Epithelial cell of esophagus (primary cell): ENCODE data around the gene SIRT2.
A peak's percentile ranks its signal among the peaks of the same experiment; 100 is the strongest.

Experiments used
- DNase-seq: peaks from one replicate; pipeline ENCODE4 v3.0.0; 2010; ENCODE audit warnings: low read depth
- H3K4me3 ChIP-seq: 2 replicates; pipeline ENCODE4 v1.5.1; 2011; ENCODE audit warnings: mild to moderate bottlenecking, low read length, control low read depth
- TF ChIP-seq, protein P1 (sequence below): IDR thresholded peaks from 2 replicates; pipeline ENCODE4 v1.5.1; 2011; ENCODE audit warnings: low read depth, mild to moderate bottlenecking, low read length, control low read depth, inconsistent platforms; ENCODE audit not compliant: insufficient read depth; ENCODE audit errors: missing control alignments

SIRT2 gene

DNA sequence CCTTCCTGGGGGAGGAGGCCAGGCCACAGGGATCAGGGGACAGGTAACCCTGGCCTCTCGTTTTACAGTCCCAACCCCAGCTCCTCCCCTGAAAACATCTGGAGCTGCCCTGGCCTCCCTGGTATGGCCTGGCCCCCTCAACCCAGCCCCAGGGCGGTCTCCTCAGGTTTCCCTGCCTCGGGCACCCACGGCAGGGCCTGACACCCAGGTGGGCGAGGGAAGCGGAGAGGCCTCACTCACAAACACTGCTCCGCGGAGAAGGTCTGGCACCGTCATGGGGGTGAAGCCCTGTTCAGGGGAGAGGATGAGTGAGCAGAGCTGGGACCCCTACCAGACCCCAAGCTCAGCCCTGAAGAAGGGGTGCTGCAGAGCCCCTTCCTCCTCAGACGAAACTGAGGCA, 19.1 kb upstream of the SIRT2 start:
- no peak for DNase-seq
- TF ChIP-seq, protein P1, sequence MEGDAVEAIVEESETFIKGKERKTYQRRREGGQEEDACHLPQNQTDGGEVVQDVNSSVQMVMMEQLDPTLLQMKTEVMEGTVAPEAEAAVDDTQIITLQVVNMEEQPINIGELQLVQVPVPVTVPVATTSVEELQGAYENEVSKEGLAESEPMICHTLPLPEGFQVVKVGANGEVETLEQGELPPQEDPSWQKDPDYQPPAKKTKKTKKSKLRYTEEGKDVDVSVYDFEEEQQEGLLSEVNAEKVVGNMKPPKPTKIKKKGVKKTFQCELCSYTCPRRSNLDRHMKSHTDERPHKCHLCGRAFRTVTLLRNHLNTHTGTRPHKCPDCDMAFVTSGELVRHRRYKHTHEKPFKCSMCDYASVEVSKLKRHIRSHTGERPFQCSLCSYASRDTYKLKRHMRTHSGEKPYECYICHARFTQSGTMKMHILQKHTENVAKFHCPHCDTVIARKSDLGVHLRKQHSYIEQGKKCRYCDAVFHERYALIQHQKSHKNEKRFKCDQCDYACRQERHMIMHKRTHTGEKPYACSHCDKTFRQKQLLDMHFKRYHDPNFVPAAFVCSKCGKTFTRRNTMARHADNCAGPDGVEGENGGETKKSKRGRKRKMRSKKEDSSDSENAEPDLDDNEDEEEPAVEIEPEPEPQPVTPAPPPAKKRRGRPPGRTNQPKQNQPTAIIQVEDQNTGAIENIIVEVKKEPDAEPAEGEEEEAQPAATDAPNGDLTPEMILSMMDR = no peak
- no peak overlapping the region for H3K4me3 ChIP-seq

DNA sequence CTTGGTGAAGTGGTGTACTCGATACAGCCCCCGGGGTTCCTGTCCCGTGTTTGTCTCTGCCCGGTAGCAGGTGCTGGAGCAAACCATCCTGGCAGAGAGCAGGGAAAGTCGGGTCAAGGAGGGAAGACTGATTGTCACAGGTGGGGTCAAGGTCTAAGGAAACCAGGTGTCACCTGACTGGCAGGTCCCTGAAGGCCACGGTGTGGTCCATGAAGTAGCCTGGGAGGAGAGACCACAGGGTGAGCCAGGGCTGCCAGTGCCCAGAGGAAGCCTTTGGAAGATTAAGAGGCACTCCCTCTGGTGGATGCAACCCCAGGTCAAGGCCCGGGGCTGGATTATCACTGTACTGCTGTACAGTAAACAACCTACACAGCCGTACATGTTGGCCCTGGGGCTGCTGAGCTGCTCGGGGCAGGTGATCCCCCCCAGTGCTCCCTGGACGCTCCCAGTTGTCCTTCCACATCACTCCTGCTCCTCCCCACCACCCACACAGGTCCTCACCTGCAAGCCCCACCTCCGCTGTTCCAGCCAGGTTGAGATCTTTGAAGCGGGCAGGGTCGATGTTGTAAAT, 18.6 kb upstream of the SIRT2 start:
- H3K4me3 ChIP-seq = no peak overlapping the region
- peak; percentile 17 for DNase-seq
- TF ChIP-seq, protein P1 = peak; percentile 8

DNA sequence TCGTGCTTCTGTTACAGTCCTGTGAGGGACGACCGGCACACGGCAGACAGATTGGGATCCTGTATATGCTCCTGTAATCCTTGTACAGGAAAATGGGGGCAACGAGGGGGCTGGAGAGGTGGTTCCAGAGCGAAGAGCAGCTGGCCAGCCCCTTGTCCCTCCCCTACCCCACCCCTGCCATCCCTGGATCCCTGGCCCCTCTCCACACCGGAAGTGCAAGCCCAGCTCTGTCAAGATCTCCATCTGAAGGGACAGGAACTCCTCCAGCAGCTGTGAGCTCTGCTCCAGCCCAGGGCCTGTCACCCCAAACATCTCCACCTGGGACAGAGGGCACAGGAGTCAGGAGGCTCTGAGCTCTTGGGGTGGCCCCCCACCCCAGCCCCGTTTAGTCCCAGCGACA, 18.1 kb upstream of the SIRT2 start:
- no peak overlapping the region for H3K4me3 ChIP-seq
- TF ChIP-seq, protein P1 = no peak
- DNase-seq = no peak

DNA sequence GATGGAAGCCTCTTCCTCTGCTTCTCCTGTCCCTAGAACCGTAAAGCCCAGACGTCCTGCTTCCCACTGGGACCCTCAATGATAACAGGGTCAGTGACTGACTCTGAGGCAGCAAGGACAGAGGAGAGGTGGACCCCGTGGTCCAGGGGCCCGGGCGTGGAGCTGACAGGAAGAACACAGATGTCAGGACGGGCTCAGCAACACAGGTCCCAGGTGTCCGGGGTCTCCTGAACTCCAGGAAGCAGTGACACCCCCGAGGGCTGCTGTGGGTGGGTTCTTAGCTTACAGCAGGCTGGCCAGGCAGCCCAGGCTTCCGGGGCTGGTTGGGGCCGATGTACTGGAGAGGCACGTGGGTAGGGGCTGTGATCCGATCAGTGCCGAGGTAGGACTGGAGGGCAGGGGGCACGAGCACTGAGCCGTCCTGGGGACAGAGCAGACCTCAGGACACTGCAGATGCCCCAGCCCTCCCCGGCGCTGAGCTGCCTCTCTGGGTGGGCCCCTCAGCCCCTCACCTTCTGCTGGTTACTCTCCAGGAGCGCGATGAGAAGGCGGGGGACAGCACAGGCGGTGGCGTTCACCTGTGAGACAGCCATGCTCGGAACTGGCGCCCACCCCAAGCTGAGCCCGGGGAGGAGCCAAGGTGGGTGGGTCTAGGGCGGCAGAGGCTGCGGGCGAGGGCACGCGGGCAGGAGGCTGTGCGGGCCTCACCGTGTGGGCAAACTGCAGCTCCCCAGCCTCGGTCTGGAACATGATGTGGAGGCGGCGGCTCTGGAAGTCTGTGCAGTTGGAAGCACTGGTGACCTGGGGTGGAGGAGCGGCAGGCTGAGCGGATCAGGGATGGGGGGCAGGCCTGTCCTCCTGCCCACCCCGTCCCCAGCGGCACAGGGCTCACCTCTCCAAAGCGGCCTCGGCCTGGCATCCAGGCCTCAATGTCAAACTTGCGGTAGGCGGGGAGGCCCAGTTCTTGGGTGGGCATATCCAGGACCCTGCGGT, 16.2 kb upstream of the SIRT2 start:
- TF ChIP-seq, protein P1 = no peak
- no peak for DNase-seq
- no peak overlapping the region for H3K4me3 ChIP-seq

DNA sequence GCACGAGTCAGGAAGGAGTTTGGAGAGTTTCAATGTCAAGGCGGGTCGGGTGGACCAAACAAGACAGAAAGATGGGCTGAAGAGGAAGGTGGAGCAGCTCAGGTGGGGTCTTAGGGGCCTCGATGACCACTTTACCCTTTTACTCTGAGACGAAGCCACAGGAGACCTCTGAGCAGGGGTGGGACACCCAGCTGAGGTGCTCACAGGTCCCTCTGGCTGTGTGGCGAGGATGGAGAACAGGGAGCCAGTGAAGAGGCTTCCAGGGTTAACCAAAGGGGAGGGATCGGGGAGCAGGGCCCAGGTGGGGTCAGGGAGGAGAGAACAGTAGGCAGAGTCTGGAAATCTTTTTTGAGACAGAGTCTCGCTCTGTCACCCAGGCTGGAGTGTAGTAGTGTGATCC, 14.5 kb upstream of the SIRT2 start:
- TF ChIP-seq, protein P1 = no peak
- DNase-seq = no peak
- no peak overlapping the region for H3K4me3 ChIP-seq

DNA sequence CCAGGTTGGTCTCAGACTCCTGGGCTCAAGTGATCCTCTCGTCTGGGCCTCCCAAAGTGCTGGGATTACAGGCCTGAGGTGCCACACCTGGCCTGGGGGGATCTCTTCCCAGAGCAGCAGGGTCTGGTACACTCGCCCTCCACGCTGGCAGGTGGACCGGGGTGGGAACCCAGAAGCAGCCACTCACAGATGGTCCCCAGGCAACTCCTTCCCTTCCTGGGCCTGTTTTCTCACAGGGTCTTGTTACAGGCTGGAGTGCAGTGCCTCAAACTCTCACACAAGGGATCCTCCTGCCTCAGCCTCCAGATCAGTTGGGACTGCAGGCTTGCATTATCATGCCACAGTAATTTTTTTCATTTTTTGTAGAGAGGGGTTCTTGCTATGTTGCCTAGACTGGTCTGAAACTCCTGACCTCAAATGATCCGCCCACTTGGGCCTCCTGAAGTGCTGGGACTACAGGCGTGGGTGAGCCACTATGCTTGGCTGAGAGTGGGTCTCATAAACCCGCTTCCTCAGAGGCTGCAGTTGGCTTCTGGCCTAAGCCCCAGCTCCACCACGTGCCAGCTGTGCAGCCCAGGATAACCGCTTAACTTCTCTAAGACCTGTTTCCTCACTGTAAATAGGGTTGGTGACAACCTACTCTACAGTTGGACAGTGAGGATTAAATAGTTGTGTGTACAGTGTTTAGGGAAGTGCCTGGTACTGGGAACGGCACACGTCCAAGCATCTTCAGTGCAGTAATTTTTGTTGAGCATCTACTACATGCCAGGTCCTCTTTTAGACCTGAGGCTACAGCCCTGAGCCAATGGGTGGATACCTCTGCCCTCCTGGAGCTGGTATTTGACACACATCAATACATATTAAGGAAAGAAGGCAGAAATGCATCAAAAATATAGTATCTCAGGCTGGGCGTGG, 13.4 kb upstream of the SIRT2 start:
- TF ChIP-seq, protein P1 = no peak
- DNase-seq = no peak
- no peak overlapping the region for H3K4me3 ChIP-seq
